CD14-positive monocyte (primary cell): Measurements from ENCODE around the gene CCDC82. TPM values are rescaled to one million over a fixed set of nuclear protein-coding genes. Genes with fewer than 3 reads are reported as not detected.

ENCODE experiments used
- DNase-seq, 3 donors: peaks; one replicate each; pipeline ENCODE4 v3.0.0-alpha.2; 2011 to 2022
- H2AFZ ChIP-seq: 2 replicates; pipeline ENCODE4 v1.6.0; 2012; ENCODE audit warnings: mild to moderate bottlenecking, low read depth, low read length, inconsistent platforms; ENCODE audit not compliant: insufficient read depth, poor library complexity, severe bottlenecking
- H3K27ac ChIP-seq, 2 donors: 1 replicate in 1 of 2; 2 replicates in 1 of 2; pipeline ENCODE4 v1.5.1; 2012 to 2013; ENCODE audit warnings: low read length in 2 of 2, control low read depth in 1 of 2, inconsistent platforms in 1 of 2, low read depth in 1 of 2, mild to moderate bottlenecking in 1 of 2
- H3K27me3 ChIP-seq, 2 donors: one replicate each; pipeline versions ENCODE4 v1.6.0 to v1.6.1; 2011 to 2013; ENCODE audit warnings: low read length in 2 of 2; ENCODE audit not compliant: control insufficient read depth in 2 of 2, insufficient read depth in 2 of 2
- H3K36me3 ChIP-seq, 2 donors: replicated peaks in 1 of 2; 1 replicate in 1 of 2; 2 replicates in 1 of 2; pipeline versions ENCODE4 v1.5.1 to v1.6.1; 2012 to 2013; ENCODE audit warnings: low read length in 2 of 2, control low read depth in 1 of 2, inconsistent platforms in 1 of 2, mild to moderate bottlenecking in 1 of 2; ENCODE audit not compliant: insufficient read depth in 2 of 2, control insufficient read depth in 1 of 2
- H3K4me1 ChIP-seq, 2 donors: 1 replicate in 1 of 2; 2 replicates in 1 of 2; pipeline versions ENCODE4 v1.5.1 to v1.6.1; 2012 to 2013; ENCODE audit warnings: low read length in 2 of 2, control low read depth in 1 of 2, inconsistent platforms in 1 of 2, mild to moderate bottlenecking in 1 of 2, moderate library complexity in 1 of 2; ENCODE audit not compliant: insufficient read depth in 2 of 2, control insufficient read depth in 1 of 2
- H3K4me2 ChIP-seq: replicated peaks from 2 replicates; pipeline ENCODE3; 2012; ENCODE audit warnings: low read length, moderate library complexity, mild to moderate bottlenecking; ENCODE audit not compliant: poor library complexity, severe bottlenecking; ENCODE audit errors: extremely low read depth
- H3K4me3 ChIP-seq, 3 experiments: fragments of 200-600 bp in 1 of 3; sonication (generic) in 1 of 3; replicated peaks in 1 of 3; 1 replicate in 2 of 3; 2 replicates in 1 of 3; pipeline ENCODE4 v1.5.1; 2011 to 2013; ENCODE audit warnings: low read length in 3 of 3, mild to moderate bottlenecking in 3 of 3, control low read depth in 2 of 3, low read depth in 2 of 3, inconsistent platforms in 1 of 3, moderate library complexity in 1 of 3
- H3K79me2 ChIP-seq: 2 replicates; pipeline ENCODE4 v1.6.0; 2012; ENCODE audit warnings: mild to moderate bottlenecking, control low read depth, inconsistent platforms, low read length, moderate library complexity; ENCODE audit not compliant: insufficient read depth
- H3K9ac ChIP-seq: 2 replicates; pipeline ENCODE4 v1.6.0; 2017; ENCODE audit warnings: low read length, mild to moderate bottlenecking; ENCODE audit not compliant: insufficient read depth, poor library complexity, severe bottlenecking
- H3K9me3 ChIP-seq, 2 donors: replicated peaks in 1 of 2; 1 replicate in 1 of 2; 2 replicates in 1 of 2; pipeline versions ENCODE4 v1.5.1 to v1.6.1; 2012 to 2013; ENCODE audit warnings: low read length in 2 of 2, control low read depth in 1 of 2; ENCODE audit not compliant: control insufficient read depth in 1 of 2, insufficient read depth in 1 of 2
- H4K20me1 ChIP-seq: 2 replicates; pipeline ENCODE4 v1.6.0; 2012; ENCODE audit warnings: mild to moderate bottlenecking, low read length, control low read depth, moderate library complexity; ENCODE audit not compliant: insufficient read depth
- H3K27ac Mint-ChIP-seq, 7 donors: one replicate each; pipeline ENCODE4 v1.8.0; 2020; ENCODE audit warnings: mild to moderate bottlenecking in 7 of 7, mixed read lengths in 7 of 7, moderate library complexity in 6 of 7, inconsistent platforms in 2 of 7
- H3K27me3 Mint-ChIP-seq, 3 donors: one replicate each; pipeline ENCODE4 v1.8.0; 2021 to 2022; ENCODE audit warnings: low read depth in 3 of 3, mild to moderate bottlenecking in 3 of 3, mixed read lengths in 3 of 3, moderate library complexity in 3 of 3, inconsistent platforms in 1 of 3
- H3K36me3 Mint-ChIP-seq, 2 donors: one replicate each; pipeline ENCODE4 v1.8.0; 2020; ENCODE audit warnings: mixed read lengths in 2 of 2, inconsistent platforms in 1 of 2, mild to moderate bottlenecking in 1 of 2
- H3K4me1 Mint-ChIP-seq: one replicate; pipeline ENCODE4 v1.8.0; 2020; ENCODE audit warnings: mild to moderate bottlenecking, mixed read lengths
- H3K4me3 Mint-ChIP-seq, 2 donors: one replicate each; pipeline ENCODE4 v1.8.0; 2020; ENCODE audit warnings: mild to moderate bottlenecking in 2 of 2, mixed read lengths in 2 of 2, moderate library complexity in 1 of 2
- H3K9me3 Mint-ChIP-seq, 7 donors: one replicate each; pipeline ENCODE4 v1.8.0; 2020 to 2022; ENCODE audit warnings: mixed read lengths in 7 of 7, mild to moderate bottlenecking in 6 of 7, moderate library complexity in 6 of 7, inconsistent platforms in 2 of 7
- WGBS: methylation state at CpG from one replicate; pipeline ENCODE4 v1.1.5; 2013; ENCODE audit warnings: missing lambda C conversion rate; ENCODE audit not compliant: insufficient coverage; 5-methylcytosine and 5-hydroxymethylcytosine counted together
- intact Hi-C, 2 donors: fragments of 100-400 bp; cut with micrococcal nuclease; formaldehyde crosslinking; loops; one replicate each; pipeline versions ENCODE4 v1.15.0 to v1.15.1; 2023
- polyA plus RNA-seq, 3 donors: library from polyadenylated mRNA; depleted of rRNA in 1 of 3; unstranded in 2 of 3; stranded (reverse) in 1 of 3; fragments of 300-500 nt in 2 of 3; fragments of >200 nt in 1 of 3; fragmentation: Illumina TruSeq in 2 of 3; gene quantifications; 1 replicate in 2 of 3; 2 replicates in 1 of 3; pipeline ENCODE4 v1.2.3, GENCODE V29; 2012 to 2021
- TF ChIP-seq, protein P1 (sequence below): fragments of 200-600 bp; IDR thresholded peaks from one replicate; pipeline ENCODE4 v1.8.0; 2022; ENCODE audit warnings: antibody characterized with exemption, mild to moderate bottlenecking

Gene CCDC82
- polyA plus RNA-seq, 3 donors, result 10.7 to 18.2 (median 12.2) TPM

DNA sequence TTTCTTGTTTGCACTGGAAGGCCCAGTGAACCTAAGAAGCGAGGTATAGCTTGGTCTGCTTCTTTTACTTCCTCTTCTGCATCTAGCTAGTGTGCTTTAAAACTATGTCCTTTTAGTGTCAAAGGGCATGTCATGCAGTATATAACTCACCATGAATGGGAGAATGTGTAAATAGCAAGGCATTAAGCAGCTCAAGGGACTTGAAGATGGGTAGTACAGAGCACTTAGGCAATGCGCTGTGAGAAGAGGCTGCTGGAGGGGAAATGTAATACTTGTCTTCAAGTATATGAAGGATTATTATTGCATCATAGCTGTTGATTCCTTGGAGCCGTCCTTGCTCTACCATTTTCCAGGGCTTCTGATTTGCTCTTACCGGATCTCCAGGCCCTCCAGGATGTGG is 54.3 kb downstream of the CCDC82 start:
- Histone ChIP-seq H3K4me2 (no peak overlapping the region), H3K9me3 (no peaks in the 10 kb centered on the region), H3K4me1 (peaks cover 63 to 75% of the 10 kb centered on the region in 2 donors), H3K9ac (no peak overlapping the region), H3K79me2 (peaks cover 17% of the 10 kb centered on the region), H3K36me3 (no peaks in the 10 kb centered on the region), H3K27me3 (no peaks in the 10 kb centered on the region), H2AFZ (no peak overlapping the region), H3K27ac (no peak overlapping the region), H3K4me3 (no peak overlapping the region), H4K20me1 (peaks cover 18% of the 10 kb centered on the region)
- intact Hi-C loops, result loop anchor here in 1 of 2 donors (10.0 kb wide), 1 partner anchor 71 kb away; no protein-coding TSS in a partner anchor
- peaks cover 11 to 20% of the 10 kb centered on the region in 2 donors for H3K36me3 Mint-ChIP-seq
- H3K9me3 Mint-ChIP-seq, result peaks cover 0 to 3% (median 0%) of the 10 kb centered on the region in 7 donors
- H3K27ac Mint-ChIP-seq, result peak overlapping the region in 5 of 7 donors; percentile 0 to 71 (median 18)
- TF ChIP-seq, protein P1, sequence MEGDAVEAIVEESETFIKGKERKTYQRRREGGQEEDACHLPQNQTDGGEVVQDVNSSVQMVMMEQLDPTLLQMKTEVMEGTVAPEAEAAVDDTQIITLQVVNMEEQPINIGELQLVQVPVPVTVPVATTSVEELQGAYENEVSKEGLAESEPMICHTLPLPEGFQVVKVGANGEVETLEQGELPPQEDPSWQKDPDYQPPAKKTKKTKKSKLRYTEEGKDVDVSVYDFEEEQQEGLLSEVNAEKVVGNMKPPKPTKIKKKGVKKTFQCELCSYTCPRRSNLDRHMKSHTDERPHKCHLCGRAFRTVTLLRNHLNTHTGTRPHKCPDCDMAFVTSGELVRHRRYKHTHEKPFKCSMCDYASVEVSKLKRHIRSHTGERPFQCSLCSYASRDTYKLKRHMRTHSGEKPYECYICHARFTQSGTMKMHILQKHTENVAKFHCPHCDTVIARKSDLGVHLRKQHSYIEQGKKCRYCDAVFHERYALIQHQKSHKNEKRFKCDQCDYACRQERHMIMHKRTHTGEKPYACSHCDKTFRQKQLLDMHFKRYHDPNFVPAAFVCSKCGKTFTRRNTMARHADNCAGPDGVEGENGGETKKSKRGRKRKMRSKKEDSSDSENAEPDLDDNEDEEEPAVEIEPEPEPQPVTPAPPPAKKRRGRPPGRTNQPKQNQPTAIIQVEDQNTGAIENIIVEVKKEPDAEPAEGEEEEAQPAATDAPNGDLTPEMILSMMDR, result no peak
- peak; percentile 24 to 43 (median 39) for DNase-seq
- H3K27me3 Mint-ChIP-seq, result no peaks in the 10 kb centered on the region
- 54% methylated on average over 2 of the region's 4 CpGs for WGBS
- H3K4me3 Mint-ChIP-seq, result no peak overlapping the region
- peaks cover 71% of the 10 kb centered on the region for H3K4me1 Mint-ChIP-seq

DNA sequence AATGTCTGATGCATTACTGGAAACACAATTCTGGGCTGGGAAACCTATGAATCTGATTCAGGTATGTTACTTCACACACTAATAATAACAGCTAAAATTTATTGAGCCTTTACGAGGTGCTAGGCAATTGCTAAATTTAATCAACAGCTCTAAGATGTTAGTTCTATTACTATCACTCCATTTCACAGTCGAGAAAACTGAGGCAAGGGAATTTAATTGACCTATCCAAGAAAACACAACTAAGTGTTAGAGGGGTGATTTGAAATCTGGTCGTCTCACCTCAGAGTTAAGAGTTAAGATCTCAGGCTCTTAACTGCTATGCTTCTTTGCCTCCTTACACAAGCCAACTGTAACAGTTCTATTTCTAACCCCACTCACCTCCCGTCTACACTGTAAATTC is 55.5 kb downstream of the CCDC82 start:
- Histone ChIP-seq H3K4me3 (no peak overlapping the region), H3K4me1 (peaks cover 52 to 69% of the 10 kb centered on the region in 2 donors), H3K27ac (no peak overlapping the region), H3K79me2 (peaks cover 17% of the 10 kb centered on the region), H3K9me3 (no peaks in the 10 kb centered on the region), H3K36me3 (no peaks in the 10 kb centered on the region), H3K27me3 (no peaks in the 10 kb centered on the region), H3K4me2 (no peak overlapping the region), H4K20me1 (peaks cover 18% of the 10 kb centered on the region), H3K9ac (no peak overlapping the region), H2AFZ (no peak overlapping the region)
- Mint-ChIP-seq H3K27me3 (no peaks in the 10 kb centered on the region), H3K27ac (peak overlapping the region in 2 of 7 donors; percentile 25 to 50), H3K4me3 (no peak overlapping the region), H3K4me1 (peaks cover 69% of the 10 kb centered on the region), H3K36me3 (peaks cover 9 to 20% of the 10 kb centered on the region in 2 donors), H3K9me3 (peaks cover 0 to 3% (median 0%) of the 10 kb centered on the region in 7 donors)
- WGBS, result no CpG with 5 or more reads among the region's 4 CpGs
- TF ChIP-seq, protein P1, result no peak
- intact Hi-C loops, result loop anchor here in 1 of 2 donors (10.0 kb wide), 1 partner anchor 69 kb away; no protein-coding TSS in a partner anchor
- DNase-seq, result no peak
